Measurements from ENCODE around the gene OBSCN. TPM values are rescaled to one million over a fixed set of nuclear protein-coding genes. Genes with fewer than 3 reads are reported as not detected.

OBSCN gene
- total RNA-seq, 2 experiments from 2014 or later, result 29.5 to 45.2 TPM

DNA sequence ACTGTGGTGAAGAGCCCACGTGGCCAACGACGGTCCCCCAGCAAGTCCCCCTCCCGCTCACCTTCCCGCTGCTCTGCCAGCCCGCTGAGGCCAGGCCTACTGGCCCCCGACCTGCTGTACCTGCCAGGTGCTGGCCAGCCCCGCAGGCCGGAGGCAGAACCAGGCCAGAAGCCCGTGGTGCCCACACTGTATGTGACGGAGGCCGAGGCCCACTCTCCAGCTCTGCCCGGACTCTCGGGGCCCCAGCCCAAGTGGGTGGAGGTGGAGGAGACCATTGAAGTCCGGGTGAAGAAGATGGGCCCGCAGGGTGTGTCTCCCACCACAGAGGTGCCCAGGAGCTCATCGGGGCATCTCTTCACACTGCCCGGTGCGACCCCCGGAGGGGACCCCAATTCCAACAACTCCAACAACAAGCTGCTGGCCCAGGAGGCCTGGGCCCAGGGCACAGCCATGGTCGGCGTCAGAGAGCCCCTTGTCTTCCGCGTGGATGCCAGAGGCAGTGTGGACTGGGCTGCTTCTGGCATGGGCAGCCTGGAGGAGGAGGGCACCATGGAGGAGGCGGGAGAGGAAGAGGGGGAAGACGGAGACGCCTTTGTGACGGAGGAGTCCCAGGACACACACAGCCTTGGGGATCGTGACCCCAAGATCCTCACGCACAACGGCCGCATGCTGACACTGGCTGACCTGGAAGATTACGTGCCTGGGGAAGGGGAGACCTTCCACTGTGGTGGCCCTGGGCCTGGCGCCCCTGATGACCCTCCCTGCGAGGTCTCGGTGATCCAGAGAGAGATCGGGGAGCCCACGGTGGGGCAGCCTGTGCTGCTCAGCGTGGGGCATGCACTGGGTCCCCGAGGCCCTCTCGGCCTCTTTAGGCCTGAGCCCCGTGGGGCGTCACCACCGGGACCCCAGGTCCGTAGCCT lies 152.0 kb downstream of the OBSCN start:
- Histone ChIP-seq H2AFZ (ENCODE audit: low read length) (no peak overlapping the region), H3K4me3 (ENCODE audit: low read depth, low read length, poor library complexity, severe bottlenecking) (no peak overlapping the region), H3K4me2 (ENCODE audit: low read length) (no peak overlapping the region), H3K27ac (ENCODE audit: low read depth, low read length, poor library complexity, severe bottlenecking) (no peak overlapping the region), H3K36me3 (ENCODE audit: insufficient read depth, low read length) (no peaks in the 10 kb centered on the region), H3K9me2 (ENCODE audit: insufficient read depth, low read length) (no peaks in the 10 kb centered on the region), H3K9me3 (ENCODE audit: low read length) (no peaks in the 10 kb centered on the region), H4K20me1 (ENCODE audit: insufficient read depth, low read length) (no peaks in the 10 kb centered on the region), H3K79me2 (ENCODE audit: insufficient read depth, low read depth, low read length) (no peaks in the 10 kb centered on the region), H3K4me1 (ENCODE audit: insufficient read depth, low read length, poor library complexity, severe bottlenecking) (no peaks in the 10 kb centered on the region)
- CTCF ChIA-PET (ENCODE audit: unreplicated experiment), result no interaction called here
- no peak for DNase-seq (ENCODE audit: low spot score)
- intact Hi-C loops (cut with micrococcal nuclease; ENCODE audit: unreplicated experiment), result no loop called here
- no TSS peak for BruUV-seq (replicated peaks)
- POLR2A ChIA-PET, result no interaction called here
- no peak for TF ChIP-seq EZH2phosphoT487 (IDR thresholded peaks at IDR 0.05; ENCODE audit: borderline replicate concordance, low read depth, low read length)

DNA sequence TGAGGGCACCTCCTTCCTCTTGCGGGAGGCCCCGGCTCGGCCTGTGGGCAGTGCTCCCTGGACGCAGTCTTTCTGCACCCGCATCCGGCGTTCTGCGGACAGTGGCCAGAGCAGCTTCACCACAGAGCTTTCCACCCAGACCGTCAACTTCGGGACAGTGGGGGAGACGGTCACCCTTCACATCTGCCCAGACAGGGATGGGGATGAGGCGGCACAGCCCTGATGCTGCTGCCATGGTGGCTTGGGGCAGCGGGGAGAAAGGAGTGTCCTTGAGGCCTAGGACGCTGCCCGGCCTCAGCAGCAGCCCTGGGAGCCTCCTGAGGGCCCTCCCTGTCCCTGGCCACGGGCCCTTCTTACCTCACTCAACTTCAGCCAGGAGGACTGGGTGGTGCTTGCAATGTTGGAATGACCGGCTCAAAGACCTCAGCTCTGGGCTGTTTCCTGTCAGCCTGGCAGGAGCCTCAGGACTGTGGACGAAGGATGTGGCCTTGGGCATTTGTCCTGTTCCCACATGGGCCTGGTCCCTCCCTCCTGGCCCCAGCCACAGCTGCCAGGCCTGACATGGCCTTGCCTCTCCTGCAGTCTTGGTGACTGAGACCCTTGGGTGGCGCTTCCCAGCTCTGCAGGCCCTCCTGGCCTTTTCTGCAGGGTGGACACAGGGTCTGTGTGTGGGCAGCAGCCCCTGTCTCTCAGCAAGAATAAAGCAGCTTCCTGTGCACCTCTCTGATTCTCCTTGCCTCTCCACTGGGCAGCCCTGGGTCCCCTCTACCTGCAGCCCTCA lies 152.9 kb downstream of the OBSCN start:
- Histone ChIP-seq H3K9me3 (ENCODE audit: low read length) (no peaks in the 10 kb centered on the region), H3K4me3 (ENCODE audit: low read depth, low read length, poor library complexity, severe bottlenecking) (no peak overlapping the region), H3K9me2 (ENCODE audit: insufficient read depth, low read length) (no peaks in the 10 kb centered on the region), H3K79me2 (ENCODE audit: insufficient read depth, low read depth, low read length) (no peaks in the 10 kb centered on the region), H3K4me2 (ENCODE audit: low read length) (no peak overlapping the region), H2AFZ (ENCODE audit: low read length) (no peak overlapping the region), H3K27ac (ENCODE audit: low read depth, low read length, poor library complexity, severe bottlenecking) (no peak overlapping the region), H3K4me1 (ENCODE audit: insufficient read depth, low read length, poor library complexity, severe bottlenecking) (no peaks in the 10 kb centered on the region), H3K36me3 (ENCODE audit: insufficient read depth, low read length) (no peaks in the 10 kb centered on the region), H4K20me1 (ENCODE audit: insufficient read depth, low read length) (no peaks in the 10 kb centered on the region)
- ChIA-PET POLR2A (no interaction called here), CTCF (ENCODE audit: unreplicated experiment) (no interaction called here)
- TF ChIP-seq EZH2phosphoT487 (IDR thresholded peaks at IDR 0.05; ENCODE audit: borderline replicate concordance, low read depth, low read length), result no peak
- TF ChIP-seq, protein P1, sequence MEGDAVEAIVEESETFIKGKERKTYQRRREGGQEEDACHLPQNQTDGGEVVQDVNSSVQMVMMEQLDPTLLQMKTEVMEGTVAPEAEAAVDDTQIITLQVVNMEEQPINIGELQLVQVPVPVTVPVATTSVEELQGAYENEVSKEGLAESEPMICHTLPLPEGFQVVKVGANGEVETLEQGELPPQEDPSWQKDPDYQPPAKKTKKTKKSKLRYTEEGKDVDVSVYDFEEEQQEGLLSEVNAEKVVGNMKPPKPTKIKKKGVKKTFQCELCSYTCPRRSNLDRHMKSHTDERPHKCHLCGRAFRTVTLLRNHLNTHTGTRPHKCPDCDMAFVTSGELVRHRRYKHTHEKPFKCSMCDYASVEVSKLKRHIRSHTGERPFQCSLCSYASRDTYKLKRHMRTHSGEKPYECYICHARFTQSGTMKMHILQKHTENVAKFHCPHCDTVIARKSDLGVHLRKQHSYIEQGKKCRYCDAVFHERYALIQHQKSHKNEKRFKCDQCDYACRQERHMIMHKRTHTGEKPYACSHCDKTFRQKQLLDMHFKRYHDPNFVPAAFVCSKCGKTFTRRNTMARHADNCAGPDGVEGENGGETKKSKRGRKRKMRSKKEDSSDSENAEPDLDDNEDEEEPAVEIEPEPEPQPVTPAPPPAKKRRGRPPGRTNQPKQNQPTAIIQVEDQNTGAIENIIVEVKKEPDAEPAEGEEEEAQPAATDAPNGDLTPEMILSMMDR (conservative IDR thresholded peaks at IDR 0.05; ENCODE audit: low read length), result no peak
- no peak for DNase-seq (ENCODE audit: low spot score)
- intact Hi-C loops (cut with micrococcal nuclease; ENCODE audit: unreplicated experiment), result no loop called here
- no TSS peak for BruUV-seq (replicated peaks)

- no peak for DNase-seq (ENCODE audit: low spot score)
- Histone ChIP-seq H3K36me3 (ENCODE audit: insufficient read depth, low read length) (no peaks in the 10 kb centered on the region), H3K4me3 (ENCODE audit: low read depth, low read length, poor library complexity, severe bottlenecking) (no peak overlapping the region), H3K27ac (ENCODE audit: low read depth, low read length, poor library complexity, severe bottlenecking) (no peak overlapping the region), H4K20me1 (ENCODE audit: insufficient read depth, low read length) (no peaks in the 10 kb centered on the region), H2AFZ (ENCODE audit: low read length) (no peak overlapping the region), H3K9me2 (ENCODE audit: insufficient read depth, low read length) (no peaks in the 10 kb centered on the region), H3K4me2 (ENCODE audit: low read length) (no peak overlapping the region), H3K4me1 (ENCODE audit: insufficient read depth, low read length, poor library complexity, severe bottlenecking) (no peaks in the 10 kb centered on the region), H3K9me3 (ENCODE audit: low read length) (no peaks in the 10 kb centered on the region), H3K79me2 (ENCODE audit: insufficient read depth, low read depth, low read length) (no peaks in the 10 kb centered on the region)
- ChIA-PET CTCF (ENCODE audit: unreplicated experiment) (no interaction called here), POLR2A (no interaction called here)
- intact Hi-C loops (cut with micrococcal nuclease; ENCODE audit: unreplicated experiment), result no loop called here
- TF ChIP-seq EZH2phosphoT487 (IDR thresholded peaks at IDR 0.05; ENCODE audit: borderline replicate concordance, low read depth, low read length), result no peak
- TF ChIP-seq, protein P1 (conservative IDR thresholded peaks at IDR 0.05; ENCODE audit: low read length), result no peak
- BruUV-seq (replicated peaks), result no TSS peak
Observed at GRCh38 chr1:228361314-228362140, 153.7 kb downstream of the OBSCN start.

Measured in OCI-LY7 (cell line).